ENCODE results near the gene SLC39A1.
A peak's percentile ranks its signal among the peaks of the same experiment; 100 is the strongest.

The SLC39A1 gene

DNA sequence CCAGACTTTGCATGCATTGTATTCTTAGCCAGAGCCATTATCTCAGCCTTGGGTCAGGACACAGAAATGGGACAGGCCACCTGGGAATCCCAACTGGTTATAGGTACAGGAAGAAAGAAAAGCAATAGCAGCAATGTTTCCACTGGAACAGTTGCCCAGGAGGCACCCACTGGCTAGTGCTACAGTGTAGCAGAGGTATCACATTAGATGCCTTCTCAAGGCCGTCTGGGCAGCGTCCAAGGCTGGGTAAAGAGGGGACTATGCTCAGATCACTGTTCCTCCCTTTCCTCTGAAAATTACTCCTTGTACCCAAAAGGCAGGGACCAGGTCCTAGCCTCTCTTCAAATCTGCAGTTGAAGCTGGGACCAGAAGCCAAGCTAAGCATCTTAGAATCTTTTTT, 7.0 kb upstream of the SLC39A1 start:
- TF ChIP-seq, protein P1, sequence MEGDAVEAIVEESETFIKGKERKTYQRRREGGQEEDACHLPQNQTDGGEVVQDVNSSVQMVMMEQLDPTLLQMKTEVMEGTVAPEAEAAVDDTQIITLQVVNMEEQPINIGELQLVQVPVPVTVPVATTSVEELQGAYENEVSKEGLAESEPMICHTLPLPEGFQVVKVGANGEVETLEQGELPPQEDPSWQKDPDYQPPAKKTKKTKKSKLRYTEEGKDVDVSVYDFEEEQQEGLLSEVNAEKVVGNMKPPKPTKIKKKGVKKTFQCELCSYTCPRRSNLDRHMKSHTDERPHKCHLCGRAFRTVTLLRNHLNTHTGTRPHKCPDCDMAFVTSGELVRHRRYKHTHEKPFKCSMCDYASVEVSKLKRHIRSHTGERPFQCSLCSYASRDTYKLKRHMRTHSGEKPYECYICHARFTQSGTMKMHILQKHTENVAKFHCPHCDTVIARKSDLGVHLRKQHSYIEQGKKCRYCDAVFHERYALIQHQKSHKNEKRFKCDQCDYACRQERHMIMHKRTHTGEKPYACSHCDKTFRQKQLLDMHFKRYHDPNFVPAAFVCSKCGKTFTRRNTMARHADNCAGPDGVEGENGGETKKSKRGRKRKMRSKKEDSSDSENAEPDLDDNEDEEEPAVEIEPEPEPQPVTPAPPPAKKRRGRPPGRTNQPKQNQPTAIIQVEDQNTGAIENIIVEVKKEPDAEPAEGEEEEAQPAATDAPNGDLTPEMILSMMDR (IDR thresholded peaks at IDR 0.05; ENCODE audit: extremely low read depth, missing control alignments), result no peak
- no peak for DNase-seq (ENCODE audit: low spot score)

DNA sequence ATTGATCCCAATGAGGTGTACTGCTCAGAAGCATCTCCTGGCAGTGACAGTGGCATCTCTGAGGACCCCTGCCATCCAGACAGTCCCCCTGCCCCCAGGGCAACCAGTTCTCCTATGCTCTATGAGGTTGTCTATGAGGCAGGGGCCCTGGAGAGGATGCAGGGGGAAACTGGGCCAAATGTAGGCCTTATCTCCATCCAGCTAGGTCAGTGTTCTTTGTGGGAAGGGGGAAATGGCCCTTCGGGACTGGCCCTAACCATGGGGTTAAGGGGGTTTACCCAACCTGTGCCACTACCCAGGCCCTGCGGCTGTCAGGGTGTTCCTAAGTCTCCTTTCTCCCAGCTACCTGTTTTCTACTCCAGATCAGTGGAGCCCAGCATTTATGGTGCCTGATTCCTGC, 5.6 kb upstream of the SLC39A1 start:
- no peak for DNase-seq (ENCODE audit: low spot score)
- TF ChIP-seq, protein P1 (IDR thresholded peaks at IDR 0.05; ENCODE audit: extremely low read depth, missing control alignments), result no peak

DNA sequence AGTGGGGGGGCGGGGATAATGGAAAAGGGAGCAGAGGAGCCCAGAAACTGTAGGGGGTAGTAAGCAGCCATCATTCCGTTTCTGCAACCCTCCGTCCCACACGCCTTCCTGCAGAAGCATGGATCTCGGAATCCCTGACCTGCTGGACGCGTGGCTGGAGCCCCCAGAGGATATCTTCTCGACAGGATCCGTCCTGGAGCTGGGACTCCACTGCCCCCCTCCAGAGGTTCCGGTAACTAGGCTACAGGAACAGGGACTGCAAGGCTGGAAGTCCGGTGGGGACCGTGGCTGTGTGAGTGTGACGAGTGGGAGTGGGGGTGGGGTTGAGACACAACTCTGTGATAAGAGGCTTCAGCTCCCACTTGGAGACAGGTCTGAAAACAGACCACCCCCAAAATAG, 5.1 kb upstream of the SLC39A1 start:
- TF ChIP-seq, protein P1 (IDR thresholded peaks at IDR 0.05; ENCODE audit: extremely low read depth, missing control alignments), result no peak
- no peak for DNase-seq (ENCODE audit: low spot score)

DNA sequence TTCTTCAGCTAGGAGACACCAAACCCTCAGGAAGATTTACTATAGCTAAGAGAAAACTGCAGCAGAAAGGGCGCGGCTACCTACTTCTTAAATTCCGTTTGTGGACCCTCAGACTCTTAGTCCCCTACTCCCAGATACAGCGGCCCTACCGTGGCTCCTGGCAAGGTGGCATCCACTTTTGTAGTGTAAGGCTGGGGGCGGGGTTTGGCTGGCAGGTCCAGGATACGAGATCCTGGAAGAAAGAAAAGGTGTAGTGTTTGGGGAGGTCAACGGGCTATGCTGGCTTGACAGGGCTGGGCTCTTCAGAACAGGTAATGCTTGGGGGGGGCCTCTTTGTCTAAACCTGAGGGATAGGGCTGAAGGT, 4.6 kb upstream of the SLC39A1 start:
- DNase-seq (ENCODE audit: low spot score), result no peak

DNA sequence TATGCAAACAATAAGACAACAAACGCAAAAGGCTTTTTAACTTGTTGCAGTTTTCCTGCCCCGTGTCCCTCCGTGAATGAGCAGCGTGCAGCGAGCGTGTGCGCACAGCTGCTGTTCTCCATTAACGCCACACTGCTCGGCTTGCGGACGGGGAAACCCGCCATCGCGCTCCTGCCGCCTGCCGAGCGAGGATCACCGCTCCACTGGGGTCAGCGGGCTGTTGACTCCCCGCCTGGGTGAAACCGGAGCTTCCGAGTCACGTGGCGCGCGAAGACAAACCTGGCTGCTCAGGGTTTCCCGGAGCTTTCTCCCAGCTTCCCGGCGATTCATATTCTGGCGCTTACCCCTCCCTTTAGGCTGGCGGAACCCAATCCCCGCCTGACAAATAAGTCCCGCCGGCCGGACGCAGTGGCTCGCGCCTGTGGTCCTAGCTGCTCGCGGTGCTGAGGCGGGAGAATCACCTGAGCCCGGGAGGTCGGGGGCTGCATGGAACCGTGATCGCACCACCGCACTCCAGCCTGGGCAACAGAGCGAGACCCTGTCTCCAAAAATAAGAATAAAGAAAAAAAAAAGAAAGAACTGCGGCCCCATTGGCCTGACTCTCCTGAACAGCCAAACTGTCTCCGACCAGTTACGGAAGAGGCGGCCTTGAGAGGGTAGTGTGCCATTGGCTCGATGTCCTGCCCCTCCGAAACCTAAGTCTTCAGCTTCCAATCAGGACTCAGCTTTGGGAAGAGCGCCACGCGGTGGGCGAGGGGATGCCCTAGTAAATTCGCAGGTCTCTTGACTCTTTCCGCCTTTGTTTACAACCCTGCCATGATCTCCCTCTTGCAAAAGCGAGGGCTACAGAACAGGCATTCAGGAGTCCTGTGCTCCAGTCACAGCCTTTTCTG, 4.0 kb upstream of the SLC39A1 start, which contains the start of gene CREB3L4:
CREB3L4 (plus strand) TSS at position 796 of the 893 bp plus-strand sequence. CDS start 624 bp downstream, outside the sequence.
- peak; percentile 90 for DNase-seq (ENCODE audit: low spot score)
- TF ChIP-seq, protein P1 (IDR thresholded peaks at IDR 0.05; ENCODE audit: extremely low read depth, missing control alignments), result peak; percentile 35

More for the DNA sequence above, 4.6 kb upstream of the SLC39A1 start:
- TF ChIP-seq, protein P1 (IDR thresholded peaks at IDR 0.05; ENCODE audit: extremely low read depth, missing control alignments), result no peak

DNA sequence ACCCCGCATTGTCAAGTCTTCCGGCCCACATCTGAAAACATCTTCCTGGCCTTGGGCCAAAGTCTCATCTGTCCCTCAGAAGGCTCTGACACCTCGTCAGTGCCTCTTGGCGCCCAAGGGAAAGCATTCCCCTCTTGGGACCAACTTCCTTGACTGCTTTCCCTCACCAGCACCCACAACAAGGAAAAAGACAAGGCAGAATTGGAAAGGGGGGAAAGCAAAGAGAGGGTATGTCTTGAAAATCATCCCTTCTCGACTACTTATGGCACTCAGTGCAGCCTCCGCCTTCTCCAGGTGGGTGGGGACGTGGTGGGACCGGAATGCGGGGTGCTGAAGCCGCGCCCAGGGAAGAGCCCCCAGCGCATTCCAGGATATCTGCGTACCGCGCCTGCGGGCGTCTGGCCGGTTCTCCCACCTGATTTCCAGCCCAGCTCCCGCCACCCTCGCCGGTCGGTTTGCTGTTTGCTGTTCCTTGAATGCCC, 554 bp upstream of the SLC39A1 start:
- no peak for DNase-seq (ENCODE audit: low spot score)
- TF ChIP-seq, protein P1 (IDR thresholded peaks at IDR 0.05; ENCODE audit: extremely low read depth, missing control alignments), result no peak

All from GM20000 (cell line).